Measurements from ENCODE around the gene CERT1. TPM values are rescaled to one million over a fixed set of nuclear protein-coding genes. Genes with fewer than 3 reads are reported as not detected.
"Not testable (repeated sequence)": the region's sequence is repeated elsewhere in the genome, so short reads cannot be mapped to it uniquely, and the experiment has no call there.

CERT1 gene, protein sequence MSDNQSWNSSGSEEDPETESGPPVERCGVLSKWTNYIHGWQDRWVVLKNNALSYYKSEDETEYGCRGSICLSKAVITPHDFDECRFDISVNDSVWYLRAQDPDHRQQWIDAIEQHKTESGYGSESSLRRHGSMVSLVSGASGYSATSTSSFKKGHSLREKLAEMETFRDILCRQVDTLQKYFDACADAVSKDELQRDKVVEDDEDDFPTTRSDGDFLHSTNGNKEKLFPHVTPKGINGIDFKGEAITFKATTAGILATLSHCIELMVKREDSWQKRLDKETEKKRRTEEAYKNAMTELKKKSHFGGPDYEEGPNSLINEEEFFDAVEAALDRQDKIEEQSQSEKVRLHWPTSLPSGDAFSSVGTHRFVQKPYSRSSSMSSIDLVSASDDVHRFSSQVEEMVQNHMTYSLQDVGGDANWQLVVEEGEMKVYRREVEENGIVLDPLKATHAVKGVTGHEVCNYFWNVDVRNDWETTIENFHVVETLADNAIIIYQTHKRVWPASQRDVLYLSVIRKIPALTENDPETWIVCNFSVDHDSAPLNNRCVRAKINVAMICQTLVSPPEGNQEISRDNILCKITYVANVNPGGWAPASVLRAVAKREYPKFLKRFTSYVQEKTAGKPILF
- 35.6 to 42.7 TPM (median 38.3 TPM) in 3 replicates for total RNA-seq

DNA sequence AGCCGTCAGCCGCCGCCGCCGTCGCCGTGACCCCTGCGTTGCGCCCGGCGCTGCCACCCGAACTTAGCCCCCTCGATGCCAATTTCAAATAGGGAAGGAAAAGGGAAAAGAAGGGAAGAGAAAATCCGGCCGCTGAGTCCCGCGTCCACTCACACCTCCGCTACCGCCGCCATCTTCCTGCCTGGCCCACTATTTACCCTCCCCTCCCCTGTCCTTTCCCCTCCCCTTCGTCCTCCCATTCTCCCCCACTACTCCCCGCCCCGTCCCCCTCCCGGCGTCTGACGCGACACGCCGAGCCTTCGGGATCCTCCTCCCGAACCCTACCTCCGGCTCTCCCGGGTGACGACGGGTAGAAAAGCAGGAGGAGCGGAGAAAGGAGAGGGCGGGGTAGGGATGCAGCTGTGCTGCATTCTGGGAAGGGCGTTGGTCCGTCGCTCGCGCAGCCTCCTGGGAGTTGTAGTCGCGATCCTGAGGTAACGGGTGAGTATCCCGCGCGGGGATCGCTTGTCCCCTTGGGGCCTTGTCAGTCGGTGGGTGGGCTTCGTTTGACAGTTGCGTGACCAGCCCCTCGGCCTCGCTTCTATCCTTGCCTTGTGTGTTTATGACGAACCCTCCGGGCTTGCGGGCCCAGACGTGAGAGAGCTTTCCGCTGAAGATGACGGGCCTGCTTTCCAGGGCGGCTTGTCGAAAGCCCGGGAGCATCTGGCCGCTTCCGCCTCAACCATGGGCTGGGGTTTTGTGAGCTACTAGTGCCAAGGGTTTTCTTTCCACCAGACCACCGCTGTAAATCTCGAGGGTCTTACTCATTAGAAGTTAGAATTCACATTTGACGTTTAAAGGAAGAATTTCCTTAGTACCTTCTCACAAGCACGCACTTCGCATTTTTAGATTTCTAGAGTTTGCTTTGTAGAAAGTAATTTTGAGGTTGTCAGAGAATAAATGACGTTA, at the start of gene CERT1, which contains the start of gene POLK:
Gene CERT1, minus strand, starts transcription at position 195 of the 948 bp plus-strand sequence. CDS start 422 bp downstream, outside the sequence.
Gene POLK, plus strand, starts transcription at position 457 of the 948 bp plus-strand sequence.
- H3K4me3 Mint-ChIP-seq, result peak within 1 kb of the TSS; percentile 98
- H3K4me1 Mint-ChIP-seq, result peaks cover 37% of the 10 kb centered on the region
- H3K27me3 Mint-ChIP-seq (ENCODE audit: low read depth), result no peaks in the 10 kb centered on the region
- peaks cover 4% of the 10 kb centered on the region for H3K36me3 Mint-ChIP-seq
- H3K27ac Mint-ChIP-seq, result peak within 1 kb of the TSS; percentile 98
- peaks cover 10% of the 10 kb centered on the region for H3K9me3 Mint-ChIP-seq
- peak; percentile 91 to 94 for DNase-seq (ENCODE audit: low spot score in 2 of 2, unreplicated experiment in 2 of 2)
- no peak for TF ChIP-seq CTCF (IDR thresholded peaks at IDR 0.05; ENCODE audit: unreplicated experiment)

DNA sequence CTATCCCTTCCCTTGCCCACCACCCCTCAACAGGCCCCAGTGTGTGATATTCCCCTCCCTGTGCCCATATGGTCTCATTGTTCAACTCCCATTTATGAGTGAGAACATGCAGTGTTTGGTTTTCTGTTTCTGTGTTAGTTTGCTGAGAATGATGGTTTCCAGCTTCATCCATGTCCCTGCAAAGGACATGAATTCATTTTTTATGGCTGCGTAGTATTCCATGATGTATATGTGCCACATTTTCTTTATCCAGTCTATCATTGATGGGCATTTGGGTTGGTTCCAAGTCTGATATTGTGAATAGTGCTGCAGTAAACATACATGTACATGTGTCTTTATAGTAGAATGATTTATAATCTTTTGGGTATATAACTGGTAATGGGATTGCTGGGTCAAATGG, 49.2 kb upstream of the CERT1 start:
- Mint-ChIP-seq H3K36me3 (peaks cover 76% of the 10 kb centered on the region), H3K9me3 (peaks cover 57% of the 10 kb centered on the region)
- H3K27ac Mint-ChIP-seq; H3K4me1 Mint-ChIP-seq; H3K4me3 Mint-ChIP-seq; H3K27me3 Mint-ChIP-seq (ENCODE audit: low read depth); DNase-seq (ENCODE audit: low spot score in 2 of 2, unreplicated experiment in 2 of 2): not testable (repeated sequence)

GRCh38 chr5:75558981-75559632, 47.7 kb upstream of the CERT1 start:
- H3K4me1 Mint-ChIP-seq, result no peaks in the 10 kb centered on the region
- peaks cover 48% of the 10 kb centered on the region for H3K9me3 Mint-ChIP-seq
- TF ChIP-seq CTCF (IDR thresholded peaks at IDR 0.05; ENCODE audit: unreplicated experiment), result no peak
- no peak overlapping the region for H3K27ac Mint-ChIP-seq
- peaks cover 69% of the 10 kb centered on the region for H3K36me3 Mint-ChIP-seq
- H3K4me3 Mint-ChIP-seq, result no peak overlapping the region
- H3K27me3 Mint-ChIP-seq (ENCODE audit: low read depth), result no peaks in the 10 kb centered on the region
- no peak for DNase-seq (ENCODE audit: low spot score in 2 of 2, unreplicated experiment in 2 of 2)

GRCh38 chr5:75558221-75558620, 46.8 kb upstream of the CERT1 start:
- H3K4me3 Mint-ChIP-seq, result no peak overlapping the region
- TF ChIP-seq CTCF (IDR thresholded peaks at IDR 0.05; ENCODE audit: unreplicated experiment), result no peak
- H3K9me3 Mint-ChIP-seq, result peaks cover 40% of the 10 kb centered on the region
- H3K4me1 Mint-ChIP-seq, result no peaks in the 10 kb centered on the region
- DNase-seq (ENCODE audit: low spot score in 2 of 2, unreplicated experiment in 2 of 2), result no peak
- H3K27ac Mint-ChIP-seq, result no peak overlapping the region
- no peaks in the 10 kb centered on the region for H3K27me3 Mint-ChIP-seq (ENCODE audit: low read depth)
- peaks cover 62% of the 10 kb centered on the region for H3K36me3 Mint-ChIP-seq

- no peak overlapping the region for H3K27ac Mint-ChIP-seq
- DNase-seq (ENCODE audit: low spot score in 2 of 2, unreplicated experiment in 2 of 2), result no peak
- peaks cover 43% of the 10 kb centered on the region for H3K36me3 Mint-ChIP-seq
- H3K27me3 Mint-ChIP-seq (ENCODE audit: low read depth), result no peaks in the 10 kb centered on the region
- no peak for TF ChIP-seq CTCF (IDR thresholded peaks at IDR 0.05; ENCODE audit: unreplicated experiment)
- no peaks in the 10 kb centered on the region for H3K4me1 Mint-ChIP-seq
- no peak overlapping the region for H3K4me3 Mint-ChIP-seq
- H3K9me3 Mint-ChIP-seq, result peaks cover 22% of the 10 kb centered on the region
Observed at GRCh38 chr5:75553358-75553757, 41.9 kb upstream of the CERT1 start.
